Activated CD4-positive, alpha-beta T cell treated with anti-CD3 and anti-CD28 coated beads, Interleukin-2, amount 10 ng/mL, durations not matched to agents 24 days and 14 days (primary cell): ENCODE results near the gene KCNMB3. TPM values are rescaled to one million over a fixed set of nuclear protein-coding genes. Genes with fewer than 3 reads are reported as not detected.
"Not testable (repeated sequence)": the region's sequence is repeated elsewhere in the genome, so short reads cannot be mapped to it uniquely, and the experiment has no call there.

Experiments
- DNase-seq: peaks from one replicate; pipeline ENCODE4 v3.0.0; 2022
- H3K27ac Mint-ChIP-seq: one replicate; pipeline ENCODE4 v1.8.0; 2022; ENCODE audit warnings: mild to moderate bottlenecking, mixed read lengths
- H3K27me3 Mint-ChIP-seq: one replicate; pipeline ENCODE4 v1.8.0; 2022; ENCODE audit warnings: mixed read lengths
- H3K36me3 Mint-ChIP-seq: one replicate; pipeline ENCODE4 v1.8.0; 2022; ENCODE audit warnings: low read depth, mild to moderate bottlenecking, mixed read lengths
- H3K4me1 Mint-ChIP-seq: one replicate; pipeline ENCODE4 v1.8.0; 2021; ENCODE audit warnings: mixed read lengths
- H3K4me3 Mint-ChIP-seq: one replicate; pipeline ENCODE4 v1.8.0; 2022; ENCODE audit warnings: mild to moderate bottlenecking, moderate library complexity, mixed read lengths
- H3K9me3 Mint-ChIP-seq: one replicate; pipeline ENCODE4 v1.8.0; 2021; ENCODE audit warnings: mixed read lengths
- intact Hi-C: fragments of 100-400 bp; cut with micrococcal nuclease; formaldehyde crosslinking; loops from one replicate; pipeline ENCODE4 v1.15.1; 2023
- total RNA-seq: library from RNA; stranded (reverse); gene quantifications from 2 replicates; pipeline ENCODE4 v1.2.3, GENCODE V29; 2022

Gene KCNMB3
- total RNA-seq, 1 donor from 2014 or later: 0.70 TPM

- Mint-ChIP-seq H3K9me3 (no peaks in the 10 kb centered on the region), H3K4me3 (no peak overlapping the region), H3K27ac (no peak overlapping the region), H3K4me1 (peaks cover 25% of the 10 kb centered on the region), H3K36me3 (no peaks in the 10 kb centered on the region), H3K27me3 (peaks cover 18% of the 10 kb centered on the region)
- DNase-seq: no peak
- intact Hi-C loops: no loop called here
These were observed 5.9 kb upstream of the KCNMB3 start for GRCh38 chr3:179256813-179257212.

- intact Hi-C loops: no loop called here
- no peaks in the 10 kb centered on the region for H3K9me3 Mint-ChIP-seq
- no peak for DNase-seq
These were observed 3.5 kb downstream of the KCNMB3 start for GRCh38 chr3:179247289-179248015.

DNA sequence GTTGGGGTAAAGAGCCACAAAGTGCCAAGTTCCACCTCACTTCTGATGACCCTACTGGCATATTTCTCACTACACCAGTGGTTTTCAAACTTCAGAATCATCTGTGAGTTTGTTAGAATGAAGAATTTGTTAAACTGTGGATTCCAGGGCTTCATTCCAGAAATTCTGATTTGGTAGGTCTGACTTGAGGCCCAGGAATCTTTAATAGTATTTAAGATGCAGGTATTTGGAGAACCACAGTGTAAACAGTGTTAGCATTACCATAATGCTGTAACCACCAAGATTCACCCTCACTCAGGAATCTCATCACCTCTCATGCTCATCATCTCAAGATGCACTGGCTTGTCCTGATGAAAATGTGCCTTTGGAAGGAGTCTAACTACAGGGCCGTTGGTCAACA lies 6.0 kb downstream of the KCNMB3 start:
- Mint-ChIP-seq H3K4me3 (no peak overlapping the region), H3K9me3 (no peaks in the 10 kb centered on the region), H3K27me3 (no peaks in the 10 kb centered on the region), H3K27ac (no peak overlapping the region), H3K4me1 (no peaks in the 10 kb centered on the region), H3K36me3 (peaks cover 1% of the 10 kb centered on the region)
- intact Hi-C loops: no loop called here
- DNase-seq: no peak

More at GRCh38 chr3:179247289-179248015, 3.5 kb downstream of the KCNMB3 start:
- Mint-ChIP-seq H3K4me1 (no peaks in the 10 kb centered on the region), H3K27me3 (no peaks in the 10 kb centered on the region), H3K27ac (no peak overlapping the region), H3K4me3 (no peak overlapping the region), H3K36me3 (peaks cover 1% of the 10 kb centered on the region)

GRCh38 chr3:179242859-179243258 lies 8.1 kb downstream of the KCNMB3 start:
- H3K4me3 Mint-ChIP-seq, intact Hi-C loops, H3K27ac Mint-ChIP-seq, H3K4me1 Mint-ChIP-seq, H3K9me3 Mint-ChIP-seq, DNase-seq, H3K36me3 Mint-ChIP-seq, H3K27me3 Mint-ChIP-seq: not testable (repeated sequence)

DNA sequence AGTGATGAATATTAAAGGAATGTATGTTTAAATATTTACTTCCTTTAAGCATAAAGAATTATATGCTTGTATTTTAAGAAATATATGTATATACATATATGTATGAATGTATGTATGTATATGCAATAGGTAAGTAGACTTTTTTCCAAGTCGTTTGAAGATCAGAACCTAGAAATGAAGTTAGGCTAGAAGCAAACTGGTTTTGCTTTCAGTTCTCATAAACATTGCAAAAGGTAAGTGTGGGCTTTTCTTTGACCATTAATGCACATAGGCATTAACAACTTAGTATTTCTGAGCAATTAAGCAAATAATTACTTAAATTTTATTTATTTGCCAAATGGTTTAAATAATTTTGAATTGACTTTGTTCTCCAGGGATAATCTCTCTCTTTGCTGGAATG lies 10.6 kb downstream of the KCNMB3 start:
- H3K27ac Mint-ChIP-seq, H3K36me3 Mint-ChIP-seq, H3K4me1 Mint-ChIP-seq, H3K4me3 Mint-ChIP-seq, H3K27me3 Mint-ChIP-seq, H3K9me3 Mint-ChIP-seq, intact Hi-C loops, DNase-seq: not testable (repeated sequence)

GRCh38 chr3:179236669-179237301 lies 14.1 kb downstream of the KCNMB3 start:
- Mint-ChIP-seq H3K4me3 (no peak overlapping the region), H3K27me3 (no peaks in the 10 kb centered on the region), H3K9me3 (no peaks in the 10 kb centered on the region), H3K27ac (no peak overlapping the region), H3K36me3 (peaks cover 20% of the 10 kb centered on the region), H3K4me1 (peaks cover 4% of the 10 kb centered on the region)
- DNase-seq: no peak
- intact Hi-C loops: no loop called here

GRCh38 chr3:179234199-179234598 lies 16.7 kb downstream of the KCNMB3 start:
- H3K27ac Mint-ChIP-seq: no peak overlapping the region
- no peaks in the 10 kb centered on the region for H3K9me3 Mint-ChIP-seq
- peaks cover 4% of the 10 kb centered on the region for H3K4me1 Mint-ChIP-seq
- no peaks in the 10 kb centered on the region for H3K27me3 Mint-ChIP-seq
- H3K4me3 Mint-ChIP-seq: no peak overlapping the region
- no peak for DNase-seq
- H3K36me3 Mint-ChIP-seq: peaks cover 34% of the 10 kb centered on the region
- intact Hi-C loops: no loop called here

- Mint-ChIP-seq H3K4me1 (peaks cover 4% of the 10 kb centered on the region), H3K27me3 (no peaks in the 10 kb centered on the region), H3K9me3 (no peaks in the 10 kb centered on the region), H3K27ac (no peak overlapping the region), H3K36me3 (peaks cover 38% of the 10 kb centered on the region), H3K4me3 (no peak overlapping the region)
- intact Hi-C loops: no loop called here
- DNase-seq: no peak
These were observed 17.9 kb downstream of the KCNMB3 start for GRCh38 chr3:179233043-179233442.

GRCh38 chr3:179229177-179229576 lies 21.7 kb downstream of the KCNMB3 start:
- Mint-ChIP-seq H3K9me3 (no peaks in the 10 kb centered on the region), H3K27me3 (no peaks in the 10 kb centered on the region), H3K27ac (no peak overlapping the region), H3K4me1 (peaks cover 3% of the 10 kb centered on the region), H3K36me3 (peaks cover 43% of the 10 kb centered on the region), H3K4me3 (no peak overlapping the region)
- intact Hi-C loops: no loop called here
- DNase-seq: no peak

- no peaks in the 10 kb centered on the region for H3K27me3 Mint-ChIP-seq
- no peak for DNase-seq
- H3K4me3 Mint-ChIP-seq: no peak overlapping the region
- peaks cover 3% of the 10 kb centered on the region for H3K4me1 Mint-ChIP-seq
- H3K36me3 Mint-ChIP-seq: peaks cover 44% of the 10 kb centered on the region
- H3K27ac Mint-ChIP-seq: no peak overlapping the region
- intact Hi-C loops: no loop called here
- H3K9me3 Mint-ChIP-seq: no peaks in the 10 kb centered on the region
These were observed 23.6 kb downstream of the KCNMB3 start for GRCh38 chr3:179227349-179227748.

GRCh38 chr3:179224584-179224983 lies 26.3 kb downstream of the KCNMB3 start:
- no peaks in the 10 kb centered on the region for H3K27me3 Mint-ChIP-seq
- peaks cover 31% of the 10 kb centered on the region for H3K36me3 Mint-ChIP-seq
- intact Hi-C loops: no loop called here
- H3K27ac Mint-ChIP-seq: no peak overlapping the region
- no peaks in the 10 kb centered on the region for H3K9me3 Mint-ChIP-seq
- H3K4me3 Mint-ChIP-seq: no peak overlapping the region
- DNase-seq: no peak
- H3K4me1 Mint-ChIP-seq: peaks cover 3% of the 10 kb centered on the region

- Mint-ChIP-seq H3K27me3 (no peaks in the 10 kb centered on the region), H3K27ac (no peak overlapping the region), H3K9me3 (no peaks in the 10 kb centered on the region), H3K4me1 (peaks cover 3% of the 10 kb centered on the region), H3K36me3 (peaks cover 33% of the 10 kb centered on the region), H3K4me3 (no peak overlapping the region)
- DNase-seq: no peak
- intact Hi-C loops: no loop called here
These were observed 27.4 kb downstream of the KCNMB3 start for GRCh38 chr3:179223548-179223947.

DNA sequence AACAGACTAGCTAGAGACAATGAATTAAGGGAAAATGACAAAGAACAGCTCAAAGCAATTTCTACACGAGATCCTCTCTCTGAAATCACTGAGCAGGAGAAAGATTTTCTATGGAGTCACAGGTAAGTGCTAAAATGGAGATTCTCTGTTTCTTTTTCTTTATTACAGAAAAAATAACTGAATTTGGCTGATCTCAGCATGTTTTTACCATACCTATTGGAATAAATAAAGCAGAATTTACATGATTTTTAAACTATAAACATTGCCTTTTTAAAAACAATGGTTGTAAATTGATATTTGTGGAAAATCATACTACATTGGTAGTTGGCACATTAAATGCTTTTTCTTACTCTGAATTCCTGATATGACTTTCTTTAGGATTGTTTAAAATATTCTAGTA lies 32.7 kb downstream of the KCNMB3 start:
- H3K4me1 Mint-ChIP-seq, H3K27me3 Mint-ChIP-seq, intact Hi-C loops, H3K27ac Mint-ChIP-seq, DNase-seq, H3K9me3 Mint-ChIP-seq, H3K4me3 Mint-ChIP-seq: not testable (repeated sequence)
- H3K36me3 Mint-ChIP-seq: peaks cover 22% of the 10 kb centered on the region

DNA sequence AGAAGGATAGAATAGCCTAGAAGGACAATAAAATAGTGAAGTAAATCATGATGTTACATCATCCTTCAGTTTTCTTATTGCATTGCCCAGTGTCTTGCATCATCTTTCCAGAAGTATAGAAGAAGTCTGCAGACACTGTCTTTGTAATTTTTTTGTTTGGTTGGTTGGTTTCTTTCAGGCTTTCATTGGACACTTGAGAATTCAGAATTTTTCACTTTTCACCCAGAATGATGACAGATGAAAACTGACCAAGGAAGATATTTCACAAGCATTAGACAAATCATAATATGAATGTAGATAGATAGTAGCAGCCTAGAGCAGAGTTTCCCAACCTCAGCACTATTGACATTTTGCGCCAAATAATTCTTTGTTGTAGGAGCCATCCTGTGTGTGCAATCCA lies 35.4 kb downstream of the KCNMB3 start:
- DNase-seq, H3K9me3 Mint-ChIP-seq, H3K4me1 Mint-ChIP-seq, H3K27ac Mint-ChIP-seq, intact Hi-C loops, H3K4me3 Mint-ChIP-seq, H3K27me3 Mint-ChIP-seq: not testable (repeated sequence)
- H3K36me3 Mint-ChIP-seq: peaks cover 13% of the 10 kb centered on the region

GRCh38 chr3:179200790-179201189 lies 50.1 kb downstream of the KCNMB3 start:
- H3K4me3 Mint-ChIP-seq: no peak overlapping the region
- intact Hi-C loops: no loop called here
- no peak overlapping the region for H3K27ac Mint-ChIP-seq
- H3K9me3 Mint-ChIP-seq: peaks cover 3% of the 10 kb centered on the region
- H3K4me1 Mint-ChIP-seq: peaks cover 15% of the 10 kb centered on the region
- no peaks in the 10 kb centered on the region for H3K27me3 Mint-ChIP-seq
- peaks cover 18% of the 10 kb centered on the region for H3K36me3 Mint-ChIP-seq
- no peak for DNase-seq
